HUDEP-2 (cell line): ENCODE results near the gene CSF2.

Source experiments
- DNase-seq, 76 experiments: peaks; one replicate each; lab custom pipeline; 2025; ENCODE audit not compliant: unreplicated experiment in 76 of 76; lab: John Stamatoyannopoulos, UW

CSF2 gene

GRCh38 chr5:132086277-132086794 lies 12.7 kb downstream of the CSF2 start:
- no peak for DNase-seq

DNA sequence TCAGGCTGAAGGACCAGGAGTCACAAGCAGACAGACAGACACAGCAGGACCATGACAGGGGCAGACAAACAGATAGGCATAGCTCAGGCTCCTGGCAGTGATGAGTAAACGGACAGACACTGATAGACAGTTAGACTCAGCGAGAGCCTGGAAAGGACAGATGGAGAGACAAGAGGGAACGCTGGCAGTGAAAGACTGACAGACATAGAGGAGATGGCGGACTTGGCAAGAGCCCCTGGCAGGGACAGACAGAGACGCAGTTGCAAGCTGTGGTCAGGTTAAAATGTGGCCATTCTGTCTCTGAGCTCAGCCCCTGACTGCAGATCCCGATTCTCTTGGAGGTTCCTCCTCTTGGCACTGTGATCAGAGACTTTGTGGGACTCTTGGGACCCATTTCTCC lies 13.6 kb downstream of the CSF2 start:
- DNase-seq, result peak in 1 of 76 experiments; percentile 11

DNA sequence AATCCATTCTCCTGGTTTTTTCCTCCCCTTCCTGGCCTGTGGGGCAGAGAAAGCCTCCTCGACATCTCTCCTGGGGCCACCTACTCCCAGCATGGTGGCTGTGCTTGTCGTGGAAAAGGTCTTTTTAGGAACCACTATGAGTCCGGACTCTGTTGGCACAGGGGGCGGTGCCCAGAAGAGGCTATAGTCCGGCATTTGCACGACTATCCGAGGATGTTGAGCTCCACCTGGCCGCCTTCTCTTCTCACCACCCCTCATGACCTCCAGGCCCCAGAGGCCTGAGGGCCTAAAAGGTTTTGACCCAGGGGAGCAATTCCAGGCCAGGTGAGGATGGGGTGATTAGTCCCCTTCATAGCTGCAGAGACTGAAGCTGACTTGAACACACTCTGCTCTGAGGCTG lies 14.1 kb downstream of the CSF2 start:
- DNase-seq, result no peak

GRCh38 chr5:132089363-132089762 lies 15.8 kb downstream of the CSF2 start:
- no peak for DNase-seq

DNA sequence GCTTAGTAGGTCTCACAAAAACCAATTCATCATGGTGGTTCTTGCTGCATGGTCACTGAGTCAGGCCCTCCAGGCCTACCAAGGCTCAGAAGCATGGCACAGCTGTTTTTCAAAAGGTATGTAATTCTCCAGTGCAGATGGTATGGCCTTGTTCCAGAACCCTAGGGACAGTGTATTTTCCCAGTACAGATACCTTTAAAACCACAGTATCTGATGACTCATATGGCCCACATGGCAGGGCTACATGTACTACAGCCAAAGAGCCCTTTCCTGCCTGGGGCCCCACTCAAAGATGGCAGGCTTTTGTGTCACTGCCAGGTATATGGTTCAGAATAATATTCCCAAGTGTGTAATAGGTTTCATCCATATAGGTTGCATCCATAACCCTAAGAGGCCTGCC lies 16.5 kb downstream of the CSF2 start:
- DNase-seq, result peak in 30 of 76 experiments; percentile 2 to 67 (median 33)

DNA sequence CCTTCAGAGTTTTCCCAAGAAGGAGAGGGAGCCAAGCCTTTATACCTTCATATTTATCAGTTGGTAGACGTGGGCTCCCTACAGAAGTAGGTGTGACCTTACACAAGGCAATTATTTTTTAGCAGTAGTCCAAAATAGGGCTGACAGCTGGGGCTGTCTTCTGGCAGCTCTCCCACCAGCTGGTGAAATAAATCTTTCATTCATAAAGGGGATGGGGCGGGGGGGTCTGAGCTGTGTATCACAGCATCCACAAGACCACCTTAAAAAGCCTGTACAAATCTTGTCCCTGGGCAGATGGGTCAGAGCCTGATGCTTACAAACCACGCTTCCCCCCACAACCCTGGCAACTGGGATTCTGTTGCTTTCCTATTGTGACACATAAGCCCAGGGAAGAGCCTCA lies 19.7 kb downstream of the CSF2 start:
- no peak for DNase-seq

DNA sequence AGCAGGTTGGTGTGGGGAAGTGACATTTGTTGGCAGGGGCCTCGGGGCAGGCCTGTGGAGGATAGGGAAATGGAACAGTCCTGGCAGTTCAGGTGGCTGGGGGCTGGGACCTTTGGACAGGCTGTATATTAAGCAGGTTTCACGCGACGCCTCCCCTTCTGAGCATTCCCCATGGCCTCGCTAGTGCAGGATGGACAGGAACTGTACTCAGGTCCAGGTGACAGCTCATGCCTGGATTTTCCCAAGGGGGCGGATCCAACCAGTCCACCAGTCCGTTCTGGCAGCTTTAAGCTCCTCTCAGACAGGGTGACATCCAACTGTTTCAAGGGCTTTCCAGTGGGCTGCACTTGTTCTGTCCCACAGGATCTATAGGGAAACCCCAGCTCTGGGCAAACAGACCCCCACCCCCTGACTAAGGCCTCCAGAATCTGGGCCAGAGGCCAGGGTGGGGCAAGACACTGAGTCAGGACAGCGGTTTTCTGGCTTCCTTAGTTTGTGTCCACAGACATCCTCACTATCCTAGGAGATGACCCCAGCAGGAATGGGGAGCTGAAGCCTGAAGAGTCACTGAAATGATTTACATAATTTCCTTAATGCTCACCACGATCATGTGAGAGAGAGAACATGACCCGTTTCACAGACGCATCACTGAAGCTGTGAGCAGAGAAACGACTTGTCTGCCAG lies 20.9 kb downstream of the CSF2 start:
- no peak for DNase-seq

DNA sequence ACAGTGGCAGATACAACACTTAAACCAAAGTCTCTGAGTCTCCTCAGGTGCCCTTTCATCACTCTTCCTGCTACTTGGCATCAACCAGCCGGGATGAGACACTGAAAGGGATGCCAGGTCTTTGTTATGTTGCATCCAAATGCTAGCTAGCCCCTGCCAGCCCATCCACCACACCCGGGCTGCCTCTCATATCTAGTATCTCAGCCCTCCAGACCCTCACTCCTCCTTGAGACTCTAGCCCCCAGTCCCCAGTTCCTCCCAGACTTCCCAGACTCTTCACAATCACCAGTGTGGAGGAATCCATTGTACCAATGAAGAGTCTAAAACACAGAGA lies 21.5 kb downstream of the CSF2 start:
- DNase-seq, result no peak

GRCh38 chr5:132095424-132095972 lies 21.9 kb downstream of the CSF2 start:
- DNase-seq, result no peak

GRCh38 chr5:132096904-132097303 lies 23.3 kb downstream of the CSF2 start:
- DNase-seq, result no peak

GRCh38 chr5:132098151-132098594 lies 24.6 kb downstream of the CSF2 start:
- peak in 10 of 76 experiments; percentile 2 to 48 (median 36) for DNase-seq

- no peak for DNase-seq
Observed at GRCh38 chr5:132098621-132099020, 25.0 kb downstream of the CSF2 start.

DNA sequence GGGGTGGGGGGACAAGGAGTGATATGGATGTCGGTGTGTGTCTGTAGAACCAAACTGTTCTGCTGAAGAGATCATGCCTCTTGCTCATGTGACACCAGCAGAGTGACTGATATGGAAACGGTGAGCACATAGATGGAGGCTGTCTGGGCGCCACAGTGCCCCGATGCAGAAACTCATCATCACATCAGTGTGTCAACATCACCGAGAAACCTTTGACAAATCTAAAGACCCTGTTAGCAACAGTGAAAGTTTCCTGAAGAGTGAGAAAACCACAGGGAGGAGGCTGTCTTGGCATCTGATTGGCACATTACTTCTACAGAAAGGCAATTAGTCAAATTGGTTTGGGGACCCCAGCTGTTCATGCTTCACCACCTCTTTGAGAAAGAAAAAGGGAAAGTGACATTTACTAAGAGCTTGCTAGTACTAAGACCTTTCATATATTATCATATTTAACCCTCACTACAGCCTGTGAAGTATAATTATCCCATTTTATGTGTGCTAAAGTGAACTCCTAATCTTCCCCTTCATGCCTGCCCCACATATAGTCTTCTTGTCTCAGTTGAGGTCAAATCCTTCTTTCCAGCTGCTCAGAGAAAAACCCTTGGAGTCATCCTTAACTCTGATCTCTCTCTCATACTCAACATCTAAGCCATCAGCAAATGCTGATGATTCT lies 25.6 kb downstream of the CSF2 start:
- no peak for DNase-seq

GRCh38 chr5:132099905-132100304 lies 26.3 kb downstream of the CSF2 start:
- no peak for DNase-seq

GRCh38 chr5:132100672-132101261 lies 27.2 kb downstream of the CSF2 start:
- no peak for DNase-seq

GRCh38 chr5:132101385-132101880 lies 27.8 kb downstream of the CSF2 start:
- no peak for DNase-seq

GRCh38 chr5:132102101-132102701 lies 28.6 kb downstream of the CSF2 start:
- DNase-seq, result no peak

DNA sequence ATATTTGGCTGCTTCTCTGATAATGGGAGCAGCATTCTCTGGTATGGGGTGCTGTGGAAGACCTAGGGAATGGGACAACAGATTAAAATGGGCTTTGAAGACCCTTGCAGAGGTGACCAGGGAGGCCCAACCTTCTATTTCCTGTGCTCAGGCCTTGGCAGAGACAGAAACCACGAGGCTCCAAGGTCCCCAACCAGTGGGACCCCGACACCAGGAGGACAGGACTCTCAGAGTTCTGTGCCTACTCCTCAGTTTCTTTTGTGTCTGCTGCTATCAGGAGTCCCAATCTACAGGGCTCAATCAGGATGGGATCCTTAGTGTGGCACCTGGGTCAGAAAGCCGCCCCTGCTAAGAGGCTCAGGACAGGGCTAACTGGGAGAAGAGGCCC lies 29.3 kb downstream of the CSF2 start:
- no peak for DNase-seq

DNA sequence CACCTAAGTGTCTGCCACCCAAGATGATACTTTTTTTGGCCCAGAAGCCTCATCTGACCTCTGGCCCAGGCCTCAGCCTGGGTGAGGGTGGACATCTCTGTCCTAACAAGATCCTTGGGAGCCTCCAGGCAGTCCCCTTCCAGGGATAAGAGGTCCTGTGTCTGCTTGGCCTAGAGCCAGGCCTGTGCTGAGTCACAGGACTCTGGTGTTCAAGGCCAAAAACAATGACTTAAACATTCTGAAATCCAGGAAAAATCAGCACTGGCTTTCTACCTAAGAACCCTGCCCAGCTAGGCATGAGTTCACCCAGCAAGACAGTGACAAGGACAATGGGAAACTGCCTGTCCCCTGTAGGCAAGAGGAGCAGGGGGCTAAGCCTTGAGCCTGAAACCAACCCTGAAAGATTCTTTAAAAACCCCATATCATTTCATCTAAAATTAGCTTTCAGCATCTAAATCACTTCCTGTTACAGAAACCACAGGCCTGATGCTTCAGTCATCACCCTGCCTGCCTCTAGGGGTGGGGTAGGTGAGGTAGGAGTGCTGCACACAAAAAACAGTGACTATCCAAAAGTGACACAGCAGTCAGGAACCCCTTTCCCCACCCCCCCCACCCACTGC lies 29.9 kb downstream of the CSF2 start:
- DNase-seq, result peak in 1 of 76 experiments; percentile 11

GRCh38 chr5:132103969-132104391 lies 30.4 kb downstream of the CSF2 start:
- DNase-seq, result no peak

GRCh38 chr5:132104556-132104955 lies 31.0 kb downstream of the CSF2 start:
- DNase-seq, result no peak
